T47D (cell line): ENCODE results near the gene PDLIM7.

Source experiments
- DNase-seq, 2 experiments: peaks; one replicate each; pipeline versions ENCODE4 v3.0.0 to v3.0.0-alpha.2; 2011 to 2012; ENCODE audit warnings: low read depth in 1 of 2, low spot score in 1 of 2
- JUND ChIP-seq: IDR thresholded peaks from 2 replicates; pipeline ENCODE4 v1.6.1; 2012; ENCODE audit warnings: low read depth
- in situ Hi-C: cut with HindIII; loops from 2 replicates; pipeline ENCODE4 v1.10.0; 2016; ENCODE audit warnings: low sequenced_read_pairs, low pct_unique_long_range_greater_than_20kb

Gene PDLIM7

GRCh38 chr5:177447066-177447610 is 50.3 kb downstream of the PDLIM7 start:
- in situ Hi-C loops, result no loop called here
- DNase-seq, result peak; percentile 64 to 68
- TF ChIP-seq JUND, result no peak

- TF ChIP-seq JUND, result no peak
- in situ Hi-C loops, result no loop called here
- DNase-seq, result peak; percentile 82 to 91
Measured at GRCh38 chr5:177446200-177447065, 51.0 kb downstream of the PDLIM7 start, which contains the start of gene PRR7. Gene PRR7 (plus strand): TSS chr5:177446814. CDS start chr5:177455068, 8,254 bp downstream.

- in situ Hi-C loops, result no loop called here
- no peak for TF ChIP-seq JUND
- no peak for DNase-seq
Measured at GRCh38 chr5:177445917-177446199, 51.5 kb downstream of the PDLIM7 start.

GRCh38 chr5:177445052-177445916 is 52.1 kb downstream of the PDLIM7 start:
- DNase-seq, result no peak

GRCh38 chr5:177444106-177445051 is 53.0 kb downstream of the PDLIM7 start:
- DNase-seq, result no peak
- in situ Hi-C loops, result no loop called here
- no peak for TF ChIP-seq JUND

More at GRCh38 chr5:177445052-177445916, 52.1 kb downstream of the PDLIM7 start:
- in situ Hi-C loops, result no loop called here
- TF ChIP-seq JUND, result no peak

GRCh38 chr5:177443144-177443983 is 54.0 kb downstream of the PDLIM7 start:
- no peak for TF ChIP-seq JUND
- in situ Hi-C loops, result no loop called here
- no peak for DNase-seq

- TF ChIP-seq JUND, result no peak
- in situ Hi-C loops, result no loop called here
- DNase-seq, result no peak
Measured at GRCh38 chr5:177442066-177442826, 55.2 kb downstream of the PDLIM7 start.

- in situ Hi-C loops, result no loop called here
- no peak for TF ChIP-seq JUND
Measured at GRCh38 chr5:177440990-177441780, 56.2 kb downstream of the PDLIM7 start.

GRCh38 chr5:177440211-177440989 is 57.0 kb downstream of the PDLIM7 start:
- DNase-seq, result no peak
- in situ Hi-C loops, result no loop called here
- TF ChIP-seq JUND, result no peak

More at GRCh38 chr5:177440990-177441780, 56.2 kb downstream of the PDLIM7 start:
- no peak for DNase-seq
